Activated naive CD4-positive, alpha-beta T cell treated with anti-CD3 and anti-CD28 coated beads for 36 hours (primary cell): ENCODE measurements around the gene BYSL. TPM values are rescaled to one million over a fixed set of nuclear protein-coding genes. Genes with fewer than 3 reads are reported as not detected.
"Not testable (repeated sequence)": the region's sequence is repeated elsewhere in the genome, so short reads cannot be mapped to it uniquely, and the experiment has no call there.

Source experiments
- CTCF ChIA-PET: fragments of 350-600 bp; sonication (Branson Sonifier 250); formaldehyde crosslinking; loops from one replicate; lab custom pipeline; 2021; ENCODE audit warnings: antibody characterized with exemption; lab: Charles Lee
- DNase-seq: peaks from one replicate; pipeline ENCODE4 v3.0.0-alpha.2; 2020
- H3K27ac Mint-ChIP-seq: one replicate; pipeline ENCODE4 v1.8.0; 2021; ENCODE audit warnings: mild to moderate bottlenecking, mixed read lengths
- H3K27me3 Mint-ChIP-seq: one replicate; pipeline ENCODE4 v1.8.0; 2021; ENCODE audit warnings: low read depth, mixed read lengths
- H3K36me3 Mint-ChIP-seq: one replicate; pipeline ENCODE4 v1.8.0; 2021; ENCODE audit warnings: low read depth, mixed read lengths
- H3K4me1 Mint-ChIP-seq: one replicate; pipeline ENCODE4 v1.8.0; 2021; ENCODE audit warnings: low read depth, mixed read lengths
- H3K4me3 Mint-ChIP-seq: one replicate; pipeline ENCODE4 v1.8.0; 2021; ENCODE audit warnings: mild to moderate bottlenecking, moderate library complexity, mixed read lengths
- H3K9me3 Mint-ChIP-seq: one replicate; pipeline ENCODE4 v1.8.0; 2021; ENCODE audit warnings: mixed read lengths
- intact Hi-C: fragments of 100-400 bp; cut with micrococcal nuclease; formaldehyde crosslinking; loops from one replicate; pipeline ENCODE4 v1.15.1; 2023
- total RNA-seq, 2 experiments: library from RNA; stranded (reverse); gene quantifications; one replicate each; pipeline ENCODE4 v1.2.3, GENCODE V29; 2021

The BYSL gene
- total RNA-seq, 2 experiments from 2014 or later, result 49.8 TPM

- intact Hi-C loops, result loop anchor here (2.0 to 5.0 kb wide), 4 partner anchors 39 to 151 kb away; partner anchors contain the start of genes TOMM6 and USP49
- peaks cover 76% of the 10 kb centered on the region for H3K36me3 Mint-ChIP-seq
- peak overlapping the region; percentile 99 for H3K27ac Mint-ChIP-seq
- H3K4me3 Mint-ChIP-seq, result peak overlapping the region; percentile 100
- H3K27me3 Mint-ChIP-seq, result no peaks in the 10 kb centered on the region
- H3K4me1 Mint-ChIP-seq, result peaks cover 41% of the 10 kb centered on the region
- CTCF ChIA-PET, result interaction anchor here (1.1 to 13.6 kb wide), 7 partner anchors 10 to 151 kb away, joined by 3 to 296 read pairs (median 9); partner anchors contain the start of genes BYSL, MED20 and TAF8
- DNase-seq, result peak; percentile 42
- H3K9me3 Mint-ChIP-seq, result no peaks in the 10 kb centered on the region
Measured at GRCh38 chr6:41937861-41938574, 16.7 kb downstream of the BYSL start.

GRCh38 chr6:41938590-41939175 is 17.4 kb downstream of the BYSL start:
- Mint-ChIP-seq H3K27ac (peak overlapping the region; percentile 99), H3K4me1 (peaks cover 45% of the 10 kb centered on the region), H3K36me3 (peaks cover 72% of the 10 kb centered on the region), H3K4me3 (peak overlapping the region; percentile 100), H3K27me3 (no peaks in the 10 kb centered on the region), H3K9me3 (no peaks in the 10 kb centered on the region)
- CTCF ChIA-PET, result interaction anchor here (0.6 to 13.6 kb wide), 12 partner anchors 10 to 152 kb away, joined by 3 to 296 read pairs (median 4); partner anchors contain the start of genes BYSL, MED20 and TAF8
- DNase-seq, result no peak
- intact Hi-C loops, result loop anchor here (5.0 kb wide), 1 partner anchor 151 kb away; the partner anchor contains the start of gene TOMM6

- peak overlapping the region; percentile 99 for H3K27ac Mint-ChIP-seq
- intact Hi-C loops, result loop anchor here (5.0 kb wide), 1 partner anchor 152 kb away; the partner anchor contains the start of gene TOMM6
- peak overlapping the region; percentile 100 for H3K4me3 Mint-ChIP-seq
- CTCF ChIA-PET, result interaction anchor here (0.6 to 13.6 kb wide), 14 partner anchors 11 to 152 kb away, joined by 3 to 296 read pairs (median 5); partner anchors contain the start of genes BYSL, MED20, TAF8 and TOMM6
- H3K27me3 Mint-ChIP-seq, result no peaks in the 10 kb centered on the region
- H3K4me1 Mint-ChIP-seq, result peaks cover 46% of the 10 kb centered on the region
- DNase-seq, result peak; percentile 76
- H3K36me3 Mint-ChIP-seq, result peaks cover 70% of the 10 kb centered on the region
- H3K9me3 Mint-ChIP-seq, result no peaks in the 10 kb centered on the region
Measured at GRCh38 chr6:41939176-41939847, 18.0 kb downstream of the BYSL start.

- DNase-seq, result no peak
Measured at GRCh38 chr6:41939848-41940758, 18.8 kb downstream of the BYSL start.

GRCh38 chr6:41940759-41941279 is 19.5 kb downstream of the BYSL start:
- intact Hi-C loops, result loop anchor here (1.0 kb wide), 1 partner anchor 20 kb away; the partner anchor contains the start of genes BYSL and MED20
- Mint-ChIP-seq H3K9me3 (no peaks in the 10 kb centered on the region), H3K27me3 (no peaks in the 10 kb centered on the region), H3K27ac (peak overlapping the region; percentile 99), H3K36me3 (peaks cover 57% of the 10 kb centered on the region), H3K4me3 (peak overlapping the region; percentile 100), H3K4me1 (peaks cover 50% of the 10 kb centered on the region)
- CTCF ChIA-PET, result interaction anchor here (0.8 to 13.6 kb wide), 7 partner anchors 10 to 153 kb away, joined by 3 to 296 read pairs (median 6); partner anchors contain the start of genes BYSL, MED20, TAF8 and TOMM6
- DNase-seq, result peak; percentile 74

More at GRCh38 chr6:41939848-41940758, 18.8 kb downstream of the BYSL start:
- CTCF ChIA-PET, result interaction anchor here (0.6 to 13.6 kb wide), 9 partner anchors 17 to 152 kb away, joined by 3 to 296 read pairs (median 6); partner anchors contain the start of genes BYSL, MED20, TAF8 and TOMM6
- no peaks in the 10 kb centered on the region for H3K9me3 Mint-ChIP-seq
- intact Hi-C loops, result loop anchor here (1.0 to 5.0 kb wide), 2 partner anchors 19 to 153 kb away; partner anchors contain the start of genes BYSL, MED20 and TOMM6
- H3K4me3 Mint-ChIP-seq, result peak overlapping the region; percentile 100
- H3K36me3 Mint-ChIP-seq, result peaks cover 63% of the 10 kb centered on the region
- peaks cover 47% of the 10 kb centered on the region for H3K4me1 Mint-ChIP-seq
- peak overlapping the region; percentile 99 for H3K27ac Mint-ChIP-seq
- H3K27me3 Mint-ChIP-seq, result no peaks in the 10 kb centered on the region

GRCh38 chr6:41941280-41942066 is 20.2 kb downstream of the BYSL start, which contains the start of gene CCND3:
Gene CCND3, minus strand, starts transcription at chr6:41941808. Its CDS starts 159 bp downstream, at chr6:41941649.
- H3K9me3 Mint-ChIP-seq, result no peaks in the 10 kb centered on the region
- CTCF ChIA-PET, result interaction anchor here (1.3 to 13.6 kb wide), 6 partner anchors 9 to 103 kb away, joined by 3 to 296 read pairs (median 7); partner anchors contain the start of genes BYSL, MED20 and TAF8
- no peaks in the 10 kb centered on the region for H3K27me3 Mint-ChIP-seq
- H3K36me3 Mint-ChIP-seq, result peaks cover 51% of the 10 kb centered on the region
- peak; percentile 93 for DNase-seq
- peaks cover 47% of the 10 kb centered on the region for H3K4me1 Mint-ChIP-seq
- intact Hi-C loops, result loop anchor here (1.0 kb wide), 4 partner anchors 17 to 98 kb away; no protein-coding TSS in a partner anchor
- peak within 1 kb of the TSS; percentile 99 for H3K27ac Mint-ChIP-seq
- H3K4me3 Mint-ChIP-seq, result peak within 1 kb of the TSS; percentile 100

GRCh38 chr6:41942067-41942851 is 21.0 kb downstream of the BYSL start:
- Mint-ChIP-seq H3K4me3 (peak overlapping the region; percentile 100), H3K4me1 (peaks cover 45% of the 10 kb centered on the region), H3K27me3 (no peaks in the 10 kb centered on the region), H3K36me3 (peaks cover 43% of the 10 kb centered on the region), H3K27ac (peak overlapping the region; percentile 99), H3K9me3 (no peaks in the 10 kb centered on the region)
- intact Hi-C loops, result loop anchor here (1.0 kb wide), 4 partner anchors 16 to 97 kb away; no protein-coding TSS in a partner anchor
- CTCF ChIA-PET, result interaction anchor here (0.6 to 13.6 kb wide), 8 partner anchors 8 to 154 kb away, joined by 3 to 296 read pairs (median 5); partner anchors contain the start of genes BYSL, MED20 and TAF8
- DNase-seq, result peak; percentile 79

GRCh38 chr6:41942882-41943281 is 21.6 kb downstream of the BYSL start:
- H3K27me3 Mint-ChIP-seq, H3K9me3 Mint-ChIP-seq, DNase-seq: not testable (repeated sequence)
- Mint-ChIP-seq H3K4me1 (peaks cover 46% of the 10 kb centered on the region), H3K27ac (peak overlapping the region; percentile 99), H3K4me3 (peak overlapping the region; percentile 100), H3K36me3 (peaks cover 39% of the 10 kb centered on the region)
- intact Hi-C loops, result loop anchor here (1.0 kb wide), 4 partner anchors 15 to 96 kb away; no protein-coding TSS in a partner anchor
- CTCF ChIA-PET, result interaction anchor here (0.6 to 13.6 kb wide), 6 partner anchors 18 to 155 kb away, joined by 3 to 296 read pairs (median 6); partner anchors contain the start of genes BYSL, MED20 and TAF8

- Mint-ChIP-seq H3K9me3 (no peaks in the 10 kb centered on the region), H3K27me3 (no peaks in the 10 kb centered on the region), H3K27ac (peak overlapping the region; percentile 75), H3K4me1 (peaks cover 50% of the 10 kb centered on the region), H3K36me3 (peaks cover 35% of the 10 kb centered on the region), H3K4me3 (no peak overlapping the region)
- CTCF ChIA-PET, result interaction anchor here (0.6 to 13.6 kb wide), 5 partner anchors 11 to 101 kb away, joined by 3 to 296 read pairs (median 5); partner anchors contain the start of genes BYSL, MED20 and TAF8
- no peak for DNase-seq
- intact Hi-C loops, result no loop called here
Measured at GRCh38 chr6:41943456-41943855, 22.2 kb downstream of the BYSL start.
